Mesothelial cell of epicardium (in vitro differentiated cells): Measurements from ENCODE around the gene IFFO2. TPM values are rescaled to one million over a fixed set of nuclear protein-coding genes. Genes with fewer than 3 reads are reported as not detected.

ENCODE experiments used
- DNase-seq, 2 experiments: peaks; one replicate each; pipeline ENCODE4 v3.0.0; 2021; ENCODE audit warnings: low spot score in 2 of 2; ENCODE audit not compliant: unreplicated experiment in 2 of 2
- H3K27ac Mint-ChIP-seq: 2 replicates; pipeline ENCODE4 v1.8.0; 2021; ENCODE audit warnings: mixed read lengths
- H3K27me3 Mint-ChIP-seq: 2 replicates; pipeline ENCODE4 v1.8.0; 2021; ENCODE audit warnings: low read depth, mixed read lengths
- H3K36me3 Mint-ChIP-seq: 2 replicates; pipeline ENCODE4 v1.8.0; 2021; ENCODE audit warnings: mixed read lengths
- H3K4me1 Mint-ChIP-seq: 2 replicates; pipeline ENCODE4 v1.8.0; 2021; ENCODE audit warnings: mixed read lengths
- H3K4me3 Mint-ChIP-seq: 2 replicates; pipeline ENCODE4 v1.8.0; 2021; ENCODE audit warnings: mild to moderate bottlenecking, moderate library complexity, mixed read lengths
- H3K9me3 Mint-ChIP-seq: 2 replicates; pipeline ENCODE4 v1.8.0; 2021; ENCODE audit warnings: mixed read lengths
- CTCF ChIP-seq: fragments of 200-600 bp; sonication (generic); IDR thresholded peaks from one replicate; pipeline ENCODE4 v1.5.0; 2021; ENCODE audit warnings: antibody characterized with exemption; ENCODE audit not compliant: unreplicated experiment
- total RNA-seq: library from RNA; stranded (reverse); gene quantifications from 3 replicates; pipeline ENCODE4 v1.2.1, GENCODE V29; 2021

Gene IFFO2
- total RNA-seq, 1 donor from 2014 or later, result 9.1 TPM

GRCh38 chr1:18875796-18876128 is 80.7 kb downstream of the IFFO2 start:
- no peak overlapping the region for H3K4me3 Mint-ChIP-seq
- TF ChIP-seq CTCF, result no peak
- no peak overlapping the region for H3K27ac Mint-ChIP-seq
- H3K4me1 Mint-ChIP-seq, result no peaks in the 10 kb centered on the region
- no peaks in the 10 kb centered on the region for H3K36me3 Mint-ChIP-seq
- no peak for DNase-seq
- no peaks in the 10 kb centered on the region for H3K27me3 Mint-ChIP-seq
- no peaks in the 10 kb centered on the region for H3K9me3 Mint-ChIP-seq

GRCh38 chr1:18875107-18875795 is 81.2 kb downstream of the IFFO2 start:
- DNase-seq, result peak; percentile 61 to 87
- no peaks in the 10 kb centered on the region for H3K9me3 Mint-ChIP-seq
- no peaks in the 10 kb centered on the region for H3K27me3 Mint-ChIP-seq
- no peak overlapping the region for H3K27ac Mint-ChIP-seq
- H3K4me1 Mint-ChIP-seq, result no peaks in the 10 kb centered on the region
- H3K4me3 Mint-ChIP-seq, result no peak overlapping the region
- TF ChIP-seq CTCF, result peak; percentile 83
- no peaks in the 10 kb centered on the region for H3K36me3 Mint-ChIP-seq

GRCh38 chr1:18874600-18874999 is 81.9 kb downstream of the IFFO2 start:
- no peak for TF ChIP-seq CTCF
- Mint-ChIP-seq H3K27me3 (no peaks in the 10 kb centered on the region), H3K4me1 (no peaks in the 10 kb centered on the region), H3K27ac (no peak overlapping the region), H3K9me3 (no peaks in the 10 kb centered on the region), H3K4me3 (no peak overlapping the region), H3K36me3 (no peaks in the 10 kb centered on the region)
- DNase-seq, result no peak

- H3K36me3 Mint-ChIP-seq, result no peaks in the 10 kb centered on the region
- TF ChIP-seq CTCF, result no peak
- H3K4me3 Mint-ChIP-seq, result no peak overlapping the region
- H3K9me3 Mint-ChIP-seq, result no peaks in the 10 kb centered on the region
- H3K27ac Mint-ChIP-seq, result no peak overlapping the region
- H3K27me3 Mint-ChIP-seq, result no peaks in the 10 kb centered on the region
- no peaks in the 10 kb centered on the region for H3K4me1 Mint-ChIP-seq
- no peak for DNase-seq
Measured at GRCh38 chr1:18874036-18874435, 82.4 kb downstream of the IFFO2 start.

- no peak overlapping the region for H3K27ac Mint-ChIP-seq
- H3K36me3 Mint-ChIP-seq, result no peaks in the 10 kb centered on the region
- no peaks in the 10 kb centered on the region for H3K4me1 Mint-ChIP-seq
- H3K9me3 Mint-ChIP-seq, result no peaks in the 10 kb centered on the region
- H3K27me3 Mint-ChIP-seq, result peaks cover 5% of the 10 kb centered on the region
- H3K4me3 Mint-ChIP-seq, result no peak overlapping the region
- TF ChIP-seq CTCF, result no peak
- no peak for DNase-seq
Measured at GRCh38 chr1:18872071-18872611, 84.3 kb downstream of the IFFO2 start.
